GM13976 (cell line): Measurements from ENCODE around the gene FBXO24.

Source experiments
- DNase-seq: peaks from one replicate; pipeline ENCODE4 v3.0.0; 2012; ENCODE audit warnings: low spot score
- CTCF ChIP-seq: IDR thresholded peaks from 2 replicates; pipeline ENCODE4 v1.5.1; 2012; ENCODE audit warnings: borderline replicate concordance, mild to moderate bottlenecking; ENCODE audit not compliant: insufficient read depth; ENCODE audit errors: extremely low read depth, missing control alignments, control extremely low read depth
- in situ Hi-C: fragments of 300-500 bp; cut with MboI; formaldehyde crosslinking; loops from one replicate; pipeline ENCODE4 v1.12.0; 2022; ENCODE audit warnings: low sequenced_read_pairs, mixed read lengths, inconsistent platforms; ENCODE audit not compliant: unreplicated experiment

Gene FBXO24

GRCh38 chr7:100630066-100630465 lies 43.9 kb downstream of the FBXO24 start:
- DNase-seq, result no peak
- in situ Hi-C loops, result no loop called here
- no peak for TF ChIP-seq CTCF

GRCh38 chr7:100632951-100633717 lies 47.0 kb downstream of the FBXO24 start:
- peak; percentile 41 for TF ChIP-seq CTCF
- peak; percentile 78 for DNase-seq
- in situ Hi-C loops, result no loop called here

- no peak for DNase-seq
- TF ChIP-seq CTCF, result no peak
- in situ Hi-C loops, result no loop called here
Observed at GRCh38 chr7:100639995-100640516, 53.9 kb downstream of the FBXO24 start.

GRCh38 chr7:100640517-100641440 lies 54.7 kb downstream of the FBXO24 start:
- no peak for TF ChIP-seq CTCF
- in situ Hi-C loops, result no loop called here
- DNase-seq, result no peak

GRCh38 chr7:100641463-100641859 lies 55.3 kb downstream of the FBXO24 start, which contains the start of gene TFR2:
Gene TFR2 (minus strand): TSS chr7:100641552. CDS start chr7:100641509, 43 bp downstream.
- in situ Hi-C loops, result no loop called here
- DNase-seq, result no peak
- TF ChIP-seq CTCF, result no peak

GRCh38 chr7:100641860-100642533 lies 55.9 kb downstream of the FBXO24 start:
- in situ Hi-C loops, result no loop called here
- TF ChIP-seq CTCF, result no peak
- peak; percentile 59 for DNase-seq
